SK-N-SH treated with all-trans-retinoic acid at 6 μM for 48 hours (cell line): ENCODE data around the gene KIAA1755.

Source experiments
- ATAC-seq: fragments of 200-7000 bp; cut with Tn5 transposase; 3 replicates; pipeline ENCODE4 v1.9.1; 2020; ENCODE audit warnings: mild to moderate bottlenecking, moderate library complexity
- ARNTL ChIP-seq: fragments of 450-650 bp; formaldehyde crosslinking; IDR thresholded peaks from 2 replicates; pipeline ENCODE4 v1.5.0; 2020; ENCODE audit warnings: low read depth, mild to moderate bottlenecking, moderate library complexity, borderline replicate concordance
- BACH2 ChIP-seq: fragments of 250-450 bp; sonication (Bioruptor Pico); IDR thresholded peaks from 2 replicates; pipeline ENCODE4 v1.9.0; 2021; ENCODE audit warnings: mild to moderate bottlenecking, borderline replicate concordance
- CREB5 ChIP-seq: fragments of 250-450 bp; sonication (Bioruptor Pico); IDR thresholded peaks from 2 replicates; pipeline ENCODE4 v1.5.1; 2020; ENCODE audit warnings: low read depth, mild to moderate bottlenecking, moderate library complexity
- CSDC2 ChIP-seq: fragments of 250-450 bp; sonication (Bioruptor Pico); IDR thresholded peaks from 2 replicates; pipeline ENCODE4 v1.5.0; 2020; ENCODE audit warnings: mild to moderate bottlenecking, moderate library complexity
- ESRRG ChIP-seq: fragments of 250-450 bp; sonication (Bioruptor Pico); IDR thresholded peaks from 2 replicates; pipeline ENCODE4 v1.6.1; 2021; ENCODE audit warnings: mild to moderate bottlenecking
- GLIS3 ChIP-seq: fragments of 250-450 bp; sonication (Bioruptor Pico); IDR thresholded peaks from 2 replicates; pipeline ENCODE4 v1.5.0; 2020; ENCODE audit warnings: mild to moderate bottlenecking, moderate library complexity
- ISL1 ChIP-seq: fragments of 250-450 bp; sonication (Bioruptor Pico); IDR thresholded peaks from 2 replicates; pipeline ENCODE4 v2.1.2; 2022; ENCODE audit warnings: mild to moderate bottlenecking, moderate library complexity
- OSR1 ChIP-seq: fragments of 250-450 bp; sonication (Bioruptor Pico); IDR thresholded peaks from 2 replicates; pipeline ENCODE4 v1.8.0; 2022; ENCODE audit warnings: moderate library complexity, mild to moderate bottlenecking, inconsistent platforms
- PPARA ChIP-seq: fragments of 250-450 bp; sonication (Bioruptor Pico); IDR thresholded peaks from 2 replicates; pipeline ENCODE4 v1.5.0; 2020; ENCODE audit warnings: mild to moderate bottlenecking, borderline replicate concordance
- RARB ChIP-seq: fragments of 250-450 bp; sonication (Bioruptor Pico); IDR thresholded peaks from 2 replicates; pipeline ENCODE4 v1.8.0; 2021; ENCODE audit warnings: mild to moderate bottlenecking, moderate library complexity
- SNAI2 ChIP-seq: fragments of 250-450 bp; sonication (Bioruptor Pico); IDR thresholded peaks from 2 replicates; pipeline ENCODE4 v1.5.0; 2020; ENCODE audit warnings: mild to moderate bottlenecking, moderate library complexity
- TCF4 ChIP-seq: fragments of 250-450 bp; sonication (Bioruptor Pico); IDR thresholded peaks from 2 replicates; pipeline ENCODE4 v1.8.0; 2021; ENCODE audit warnings: mild to moderate bottlenecking, moderate library complexity, borderline replicate concordance
- TOX ChIP-seq: fragments of 250-450 bp; sonication (Bioruptor Pico); IDR thresholded peaks from 2 replicates; pipeline ENCODE4 v1.8.0; 2021; ENCODE audit warnings: mild to moderate bottlenecking, moderate library complexity, borderline replicate concordance
- ZFP3 ChIP-seq: fragments of 250-450 bp; sonication (Bioruptor Pico); IDR thresholded peaks from 2 replicates; pipeline ENCODE4 v1.5.0; 2020; ENCODE audit warnings: mild to moderate bottlenecking, moderate library complexity
- ZFP30 ChIP-seq: fragments of 450-650 bp; formaldehyde crosslinking; IDR thresholded peaks from 2 replicates; pipeline ENCODE4 v1.5.0; 2022; ENCODE audit warnings: mild to moderate bottlenecking, moderate library complexity
- ZNF565 ChIP-seq: fragments of 450-650 bp; formaldehyde crosslinking; conservative IDR thresholded peaks from 2 replicates; pipeline ENCODE4 v1.5.0; 2020; ENCODE audit warnings: low read depth, mild to moderate bottlenecking, moderate library complexity
- ZNF70 ChIP-seq: fragments of 450-650 bp; formaldehyde crosslinking; IDR thresholded peaks from 2 replicates; pipeline ENCODE4 v1.5.0; 2020; ENCODE audit warnings: mild to moderate bottlenecking, moderate library complexity
- ZNF8 ChIP-seq: fragments of 450-650 bp; formaldehyde crosslinking; IDR thresholded peaks from 2 replicates; pipeline ENCODE4 v1.5.0; 2020; ENCODE audit warnings: mild to moderate bottlenecking, moderate library complexity
- TF ChIP-seq, protein P1 (sequence below): fragments of 250-450 bp; sonication (Bioruptor Pico); IDR thresholded peaks from 2 replicates; pipeline ENCODE4 v1.8.0; 2021; ENCODE audit warnings: low read depth, mild to moderate bottlenecking, moderate library complexity, borderline replicate concordance
- TF ChIP-seq, protein P2 (sequence below): fragments of 250-450 bp; sonication (Bioruptor Pico); IDR thresholded peaks from 2 replicates; pipeline ENCODE4 v1.5.0; 2020; ENCODE audit warnings: mild to moderate bottlenecking, moderate library complexity
- TF ChIP-seq, protein P3 (sequence below): fragments of 250-450 bp; sonication (Bioruptor Pico); IDR thresholded peaks from 2 replicates; pipeline ENCODE4 v1.5.1; 2021; ENCODE audit warnings: mild to moderate bottlenecking, moderate library complexity

KIAA1755 gene

DNA sequence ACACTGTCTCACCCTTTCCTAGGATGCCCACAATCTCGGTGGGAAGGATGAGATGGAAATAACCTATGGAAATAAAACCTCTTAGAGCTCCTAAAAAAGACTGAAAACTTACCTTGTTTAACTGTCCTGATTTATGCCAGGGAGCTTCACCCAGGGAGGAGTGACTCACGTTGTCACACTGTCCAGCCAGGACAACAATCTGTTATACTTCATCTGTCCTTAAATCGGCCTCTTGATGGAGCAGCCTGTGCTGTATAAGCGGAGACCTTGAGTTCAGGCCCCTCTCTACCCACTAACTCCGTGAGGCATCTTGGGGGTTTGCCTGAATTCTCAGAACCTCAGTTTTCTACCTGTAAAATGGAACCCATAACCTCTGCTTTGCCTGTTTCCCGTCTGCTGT lies 9.2 kb upstream of the KIAA1755 start:
- ATAC-seq: no peak
- TF ChIP-seq CREB5 (CRISPR knock-in tag) (no peak), ARNTL (CRISPR knock-in tag) (no peak), SNAI2 (CRISPR knock-in tag) (no peak), GLIS3 (CRISPR knock-in tag) (no peak), TCF4 (CRISPR knock-in tag) (no peak), ESRRG (CRISPR knock-in tag) (no peak)

GRCh38 chr20:38269040-38269439 lies 8.5 kb upstream of the KIAA1755 start:
- no peak for TF ChIP-seq ZFP30
- no peak for TF ChIP-seq ZNF70 (CRISPR knock-in tag)
- ATAC-seq: no peak

- no peak for TF ChIP-seq ISL1 (CRISPR knock-in tag)
- TF ChIP-seq, protein P1, sequence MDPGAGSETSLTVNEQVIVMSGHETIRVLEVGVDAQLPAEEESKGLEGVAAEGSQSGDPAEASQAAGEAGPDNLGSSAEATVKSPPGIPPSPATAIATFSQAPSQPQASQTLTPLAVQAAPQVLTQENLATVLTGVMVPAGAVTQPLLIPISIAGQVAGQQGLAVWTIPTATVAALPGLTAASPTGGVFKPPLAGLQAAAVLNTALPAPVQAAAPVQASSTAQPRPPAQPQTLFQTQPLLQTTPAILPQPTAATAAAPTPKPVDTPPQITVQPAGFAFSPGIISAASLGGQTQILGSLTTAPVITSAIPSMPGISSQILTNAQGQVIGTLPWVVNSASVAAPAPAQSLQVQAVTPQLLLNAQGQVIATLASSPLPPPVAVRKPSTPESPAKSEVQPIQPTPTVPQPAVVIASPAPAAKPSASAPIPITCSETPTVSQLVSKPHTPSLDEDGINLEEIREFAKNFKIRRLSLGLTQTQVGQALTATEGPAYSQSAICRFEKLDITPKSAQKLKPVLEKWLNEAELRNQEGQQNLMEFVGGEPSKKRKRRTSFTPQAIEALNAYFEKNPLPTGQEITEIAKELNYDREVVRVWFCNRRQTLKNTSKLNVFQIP (CRISPR knock-in tag): no peak
- TF ChIP-seq ZNF565 (CRISPR knock-in tag): no peak
- TF ChIP-seq ZNF8: no peak
- TF ChIP-seq OSR1 (CRISPR knock-in tag): no peak
- TF ChIP-seq ESRRG (CRISPR knock-in tag): no peak
- no peak for TF ChIP-seq RARB
- no peak for TF ChIP-seq PPARA (CRISPR knock-in tag)
- TF ChIP-seq ZFP3: no peak
- TF ChIP-seq, protein P2, sequence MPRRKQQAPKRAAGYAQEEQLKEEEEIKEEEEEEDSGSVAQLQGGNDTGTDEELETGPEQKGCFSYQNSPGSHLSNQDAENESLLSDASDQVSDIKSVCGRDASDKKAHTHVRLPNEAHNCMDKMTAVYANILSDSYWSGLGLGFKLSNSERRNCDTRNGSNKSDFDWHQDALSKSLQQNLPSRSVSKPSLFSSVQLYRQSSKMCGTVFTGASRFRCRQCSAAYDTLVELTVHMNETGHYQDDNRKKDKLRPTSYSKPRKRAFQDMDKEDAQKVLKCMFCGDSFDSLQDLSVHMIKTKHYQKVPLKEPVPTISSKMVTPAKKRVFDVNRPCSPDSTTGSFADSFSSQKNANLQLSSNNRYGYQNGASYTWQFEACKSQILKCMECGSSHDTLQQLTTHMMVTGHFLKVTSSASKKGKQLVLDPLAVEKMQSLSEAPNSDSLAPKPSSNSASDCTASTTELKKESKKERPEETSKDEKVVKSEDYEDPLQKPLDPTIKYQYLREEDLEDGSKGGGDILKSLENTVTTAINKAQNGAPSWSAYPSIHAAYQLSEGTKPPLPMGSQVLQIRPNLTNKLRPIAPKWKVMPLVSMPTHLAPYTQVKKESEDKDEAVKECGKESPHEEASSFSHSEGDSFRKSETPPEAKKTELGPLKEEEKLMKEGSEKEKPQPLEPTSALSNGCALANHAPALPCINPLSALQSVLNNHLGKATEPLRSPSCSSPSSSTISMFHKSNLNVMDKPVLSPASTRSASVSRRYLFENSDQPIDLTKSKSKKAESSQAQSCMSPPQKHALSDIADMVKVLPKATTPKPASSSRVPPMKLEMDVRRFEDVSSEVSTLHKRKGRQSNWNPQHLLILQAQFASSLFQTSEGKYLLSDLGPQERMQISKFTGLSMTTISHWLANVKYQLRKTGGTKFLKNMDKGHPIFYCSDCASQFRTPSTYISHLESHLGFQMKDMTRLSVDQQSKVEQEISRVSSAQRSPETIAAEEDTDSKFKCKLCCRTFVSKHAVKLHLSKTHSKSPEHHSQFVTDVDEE (CRISPR knock-in tag): no peak
- no peak for TF ChIP-seq TCF4 (CRISPR knock-in tag)
- no peak for TF ChIP-seq BACH2
- no peak for TF ChIP-seq TOX (CRISPR knock-in tag)
- ATAC-seq: no peak
Measured at GRCh38 chr20:38267901-38268514, 7.5 kb upstream of the KIAA1755 start.

DNA sequence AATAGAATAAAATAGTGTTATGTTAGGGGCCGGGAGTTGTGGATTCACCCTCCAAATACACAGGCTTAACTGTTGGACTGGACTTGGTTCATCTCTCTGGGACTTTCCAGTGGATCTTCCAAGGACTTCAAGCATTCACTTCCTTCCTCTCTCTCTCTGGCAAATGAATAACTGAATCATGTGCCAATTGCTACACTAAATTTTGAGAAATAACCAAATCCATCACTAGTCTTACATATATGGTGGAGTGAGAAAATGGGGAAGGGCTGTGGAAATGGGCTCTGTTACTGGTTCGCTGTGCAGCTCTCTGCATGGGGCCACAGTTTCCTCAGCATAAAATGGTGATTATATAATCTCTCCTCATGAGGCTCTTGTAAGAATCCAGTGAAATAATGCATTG lies 6.8 kb upstream of the KIAA1755 start:
- no peak for TF ChIP-seq ZNF565 (CRISPR knock-in tag)
- TF ChIP-seq ZFP30: no peak
- no peak for TF ChIP-seq SNAI2 (CRISPR knock-in tag)
- no peak for TF ChIP-seq TOX (CRISPR knock-in tag)
- TF ChIP-seq RARB: no peak
- TF ChIP-seq GLIS3 (CRISPR knock-in tag): no peak
- TF ChIP-seq ISL1 (CRISPR knock-in tag): no peak
- no peak for TF ChIP-seq CSDC2
- no peak for TF ChIP-seq ZFP3
- no peak for TF ChIP-seq OSR1 (CRISPR knock-in tag)
- TF ChIP-seq BACH2: no peak
- no peak for ATAC-seq

DNA sequence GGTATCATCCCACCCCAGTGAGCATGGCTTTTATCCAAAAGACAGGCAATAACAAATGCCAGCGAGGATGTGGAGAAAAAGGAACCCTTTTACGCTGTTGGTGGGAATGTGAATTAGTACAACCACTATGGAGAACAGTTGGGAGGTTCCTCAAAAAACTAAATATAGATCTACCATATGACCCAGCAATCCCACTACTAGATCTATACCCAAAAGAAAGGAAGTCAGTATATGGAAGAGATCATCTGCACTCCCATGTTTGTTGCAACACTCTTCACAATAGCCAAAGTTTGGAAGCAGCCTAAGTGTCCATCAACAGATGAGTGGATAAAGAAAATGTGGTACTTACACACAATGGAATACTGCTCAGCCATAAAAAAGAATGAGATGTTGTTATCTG lies 5.9 kb upstream of the KIAA1755 start:
- no peak for TF ChIP-seq CSDC2
- ATAC-seq: no peak

- no peak for ATAC-seq
- TF ChIP-seq TOX (CRISPR knock-in tag): no peak
- TF ChIP-seq, protein P3, sequence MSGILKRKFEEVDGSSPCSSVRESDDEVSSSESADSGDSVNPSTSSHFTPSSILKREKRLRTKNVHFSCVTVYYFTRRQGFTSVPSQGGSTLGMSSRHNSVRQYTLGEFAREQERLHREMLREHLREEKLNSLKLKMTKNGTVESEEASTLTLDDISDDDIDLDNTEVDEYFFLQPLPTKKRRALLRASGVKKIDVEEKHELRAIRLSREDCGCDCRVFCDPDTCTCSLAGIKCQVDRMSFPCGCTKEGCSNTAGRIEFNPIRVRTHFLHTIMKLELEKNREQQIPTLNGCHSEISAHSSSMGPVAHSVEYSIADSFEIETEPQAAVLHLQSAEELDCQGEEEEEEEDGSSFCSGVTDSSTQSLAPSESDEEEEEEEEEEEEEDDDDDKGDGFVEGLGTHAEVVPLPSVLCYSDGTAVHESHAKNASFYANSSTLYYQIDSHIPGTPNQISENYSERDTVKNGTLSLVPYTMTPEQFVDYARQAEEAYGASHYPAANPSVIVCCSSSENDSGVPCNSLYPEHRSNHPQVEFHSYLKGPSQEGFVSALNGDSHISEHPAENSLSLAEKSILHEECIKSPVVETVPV (CRISPR knock-in tag): no peak
Measured at GRCh38 chr20:38262931-38263330, 2.4 kb upstream of the KIAA1755 start.
